Activated CD4-positive, alpha-beta T cell treated with anti-CD3 and anti-CD28 coated beads, Interleukin-2, amount 50 U/mL, for 24 hours (primary cell): ENCODE data around the gene ZFAND6.
"Not testable (repeated sequence)": the region's sequence is repeated elsewhere in the genome, so short reads cannot be mapped to it uniquely, and the experiment has no call there.

Source experiments
- DNase-seq, 2 donors: peaks; one replicate each; pipeline ENCODE4 v3.0.0-alpha.2; 2020; ENCODE audit warnings: low read depth in 1 of 2, low spot score in 1 of 2

Gene ZFAND6

DNA sequence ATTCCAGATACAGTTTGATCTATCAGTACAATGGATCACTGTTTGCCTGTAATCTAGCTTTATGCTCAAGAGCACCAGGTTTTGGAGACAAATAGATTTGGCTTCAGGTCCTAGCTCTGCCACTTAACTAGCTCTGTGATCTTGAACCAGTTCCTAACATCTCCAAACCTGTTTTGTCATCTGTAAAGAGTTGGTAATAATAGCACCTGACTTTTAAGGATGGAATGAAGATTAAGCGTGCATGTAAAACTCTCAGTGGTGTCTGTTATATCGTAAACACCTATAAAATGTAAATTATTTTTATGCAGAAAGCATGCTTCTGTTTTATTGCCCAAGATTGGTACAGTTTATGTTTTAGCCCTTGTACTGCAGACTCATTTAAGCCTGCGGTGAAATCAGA is 36.5 kb downstream of the ZFAND6 start:
- DNase-seq, result no peak

DNA sequence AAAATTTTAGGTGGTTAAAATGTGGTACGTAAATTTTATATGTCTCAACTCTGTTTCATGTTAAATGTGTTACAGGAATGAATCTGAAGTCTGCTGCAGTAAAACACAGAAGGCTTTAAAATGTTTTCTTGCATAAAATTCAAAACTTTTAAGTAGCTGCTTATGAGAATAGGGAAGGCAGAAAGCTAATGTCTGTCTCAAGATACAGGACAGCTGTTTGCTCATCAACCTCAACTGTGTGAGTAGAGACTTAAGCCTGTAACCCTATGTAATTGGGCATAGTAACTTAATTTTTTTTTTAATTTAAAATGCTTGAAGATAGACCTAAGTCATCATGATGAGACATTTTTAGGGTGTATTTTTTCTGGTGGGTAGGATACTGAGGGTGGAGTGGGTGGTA is 38.9 kb downstream of the ZFAND6 start:
- no peak for DNase-seq

DNA sequence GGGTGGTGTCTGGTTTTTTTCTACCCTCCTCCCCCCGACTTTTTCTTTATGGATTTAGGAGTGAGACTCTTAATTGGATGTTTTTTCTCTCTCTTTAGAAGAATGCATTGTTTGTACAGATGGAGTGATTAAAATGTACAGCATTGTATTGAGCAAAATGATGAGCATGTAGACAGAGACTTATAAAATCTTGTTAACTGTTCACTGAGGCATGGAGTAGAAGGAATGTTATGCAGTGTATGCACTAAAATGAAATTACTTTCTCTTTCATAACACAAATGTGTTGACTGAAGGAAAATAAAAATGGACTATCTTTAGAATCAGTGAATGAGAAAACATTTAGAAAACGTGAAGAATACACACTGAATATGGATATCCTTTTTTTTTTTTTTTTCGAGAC is 39.8 kb downstream of the ZFAND6 start:
- no peak for DNase-seq

DNA sequence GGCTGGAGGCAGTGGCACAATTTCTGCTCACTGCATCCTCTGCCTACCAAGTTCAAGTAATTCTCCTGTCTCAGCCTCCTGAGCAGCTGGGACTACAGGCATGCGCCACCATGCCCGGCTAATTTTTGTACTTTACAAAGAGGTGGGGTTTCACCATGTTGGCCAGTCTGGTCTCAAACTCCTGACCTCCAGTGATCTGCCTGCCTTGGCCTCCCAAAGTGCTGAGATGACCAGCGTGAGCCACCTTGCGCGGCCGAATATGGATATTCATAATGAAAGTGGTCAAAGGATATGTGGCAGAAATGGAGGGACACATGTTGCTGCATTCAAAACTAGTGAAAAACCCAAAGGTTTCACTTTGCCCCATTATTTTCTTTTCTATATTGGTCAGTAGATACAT is 40.2 kb downstream of the ZFAND6 start:
- not testable (repeated sequence) for DNase-seq

DNA sequence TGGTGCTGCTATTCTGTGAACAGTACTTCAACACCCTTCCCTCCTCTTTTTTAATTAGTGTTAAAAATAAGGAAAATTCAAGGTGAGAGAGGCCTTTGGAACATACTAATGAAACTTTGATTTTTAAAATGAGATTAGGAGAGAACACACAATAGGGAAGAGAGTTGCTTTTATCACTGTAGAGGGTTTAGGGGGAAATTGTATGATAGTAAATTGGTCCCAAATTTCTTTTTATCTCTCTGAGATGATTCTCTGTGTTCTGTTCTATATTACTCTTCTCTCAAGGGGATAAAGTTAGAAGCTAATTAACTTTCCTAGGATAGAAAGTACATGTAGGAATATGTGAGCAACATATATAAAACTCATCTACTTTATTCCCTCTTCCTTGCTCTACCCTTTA is 40.8 kb downstream of the ZFAND6 start:
- DNase-seq, result no peak

DNA sequence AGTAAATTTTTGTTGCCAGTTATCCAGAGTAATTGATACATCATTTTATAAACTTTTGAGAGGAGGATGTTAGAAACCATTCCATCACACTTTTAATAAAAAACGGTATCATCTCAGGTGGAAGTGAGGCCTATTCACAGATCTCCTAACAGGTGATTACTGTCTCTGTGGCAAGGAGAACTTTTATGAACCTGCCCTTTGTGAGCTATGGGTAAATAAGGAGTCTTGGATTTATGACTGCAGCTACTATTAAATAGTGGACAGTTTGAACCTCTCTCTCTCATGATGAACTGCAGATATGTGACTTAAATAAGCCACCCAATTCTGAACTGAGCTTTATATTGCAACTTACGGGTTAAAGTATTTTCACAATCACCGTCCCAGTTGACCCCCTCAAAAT is 45.7 kb downstream of the ZFAND6 start:
- no peak for DNase-seq

DNA sequence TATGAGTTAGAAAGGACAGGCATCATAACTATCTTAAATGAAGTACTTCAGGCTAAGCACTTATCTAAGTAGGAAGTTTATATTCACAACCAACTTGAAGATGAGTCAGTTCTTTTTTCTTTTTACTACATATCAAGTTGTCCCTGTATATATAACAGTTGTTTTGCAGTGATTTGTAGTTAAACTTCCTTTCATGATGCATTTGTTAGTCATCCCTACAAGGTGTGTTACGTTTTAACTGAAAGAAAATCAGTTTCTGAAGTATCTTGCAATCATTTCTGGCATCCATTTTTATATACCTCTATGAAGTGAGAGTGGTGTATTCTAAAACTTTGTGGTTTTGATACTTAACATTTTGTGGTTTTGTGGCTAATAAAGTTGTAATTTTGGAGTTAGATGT is 46.1 kb downstream of the ZFAND6 start:
- no peak for DNase-seq

DNA sequence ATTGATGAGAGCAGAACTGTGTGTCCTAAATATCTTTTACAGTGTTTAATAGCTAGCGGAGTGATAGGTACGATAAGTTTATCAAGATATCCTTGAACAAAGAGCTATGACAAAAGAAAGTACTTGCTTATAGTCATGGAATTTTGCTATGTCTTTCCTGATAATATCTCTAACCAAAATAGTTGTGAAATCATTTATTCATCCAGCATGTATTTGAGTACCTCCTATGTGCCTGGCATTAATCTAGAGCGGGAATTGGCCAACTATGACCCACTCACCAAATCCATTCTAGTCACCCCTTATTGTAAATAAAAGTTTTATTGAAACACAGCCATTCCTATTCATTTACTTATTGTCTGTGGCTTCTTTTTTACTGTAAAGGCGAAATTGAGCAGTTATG is 46.6 kb downstream of the ZFAND6 start:
- DNase-seq, result no peak

DNA sequence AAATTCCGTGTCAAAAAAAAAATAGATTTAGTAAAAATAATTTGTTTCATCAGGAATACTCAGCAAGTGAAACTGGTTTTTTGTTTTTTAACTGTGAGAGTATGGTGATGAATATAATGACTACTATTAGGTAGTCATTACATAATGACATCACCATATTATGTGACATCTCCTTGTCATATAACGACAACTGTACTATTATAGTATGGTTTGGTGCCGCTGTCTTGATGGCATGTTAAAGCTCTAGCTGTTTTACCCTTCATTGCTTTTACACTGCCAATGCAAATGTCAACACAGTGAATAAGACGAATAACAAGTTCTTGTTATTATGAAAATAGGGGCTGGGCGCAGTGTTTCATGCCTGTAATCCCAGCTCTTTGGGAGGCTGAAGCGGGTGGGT is 47.7 kb downstream of the ZFAND6 start:
- no peak for DNase-seq

DNA sequence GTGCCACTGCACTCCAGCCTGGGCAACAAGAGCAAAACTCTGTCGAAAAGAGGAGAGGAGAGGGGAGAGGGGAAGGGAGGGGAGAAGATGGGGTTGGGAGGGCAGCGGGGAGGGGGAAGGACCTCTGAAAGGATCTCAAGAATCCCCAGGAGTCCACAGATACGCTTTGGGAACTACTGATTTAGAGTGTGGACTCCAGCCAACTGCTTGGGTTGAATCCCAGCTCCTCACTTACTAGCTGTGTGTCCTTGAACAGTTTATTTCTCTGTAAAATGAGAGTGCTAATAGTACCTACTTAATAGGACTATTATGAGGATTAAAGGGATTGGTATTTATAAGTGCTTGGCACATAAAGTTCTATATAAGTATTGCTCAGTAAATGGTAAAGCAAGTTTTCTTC is 48.3 kb downstream of the ZFAND6 start:
- no peak for DNase-seq

DNA sequence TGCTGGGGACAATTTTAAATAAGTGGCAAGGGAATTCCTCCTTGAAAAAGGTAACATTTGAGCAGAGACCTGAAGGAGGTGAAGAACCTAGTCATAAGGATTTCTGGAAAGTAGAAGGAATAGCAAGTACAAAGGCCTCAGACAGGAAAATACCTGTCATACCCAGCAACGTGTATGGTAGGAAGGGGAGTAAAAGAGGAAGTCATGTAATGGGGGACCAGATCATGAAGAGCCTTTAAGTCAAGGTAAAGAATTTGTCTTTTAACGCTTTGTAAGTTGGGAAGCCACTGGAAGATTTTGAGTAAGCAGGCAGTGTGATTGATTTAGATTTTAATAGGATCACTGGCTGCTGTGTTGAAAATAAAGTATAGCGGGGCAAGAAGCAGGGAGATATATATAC is 49.9 kb downstream of the ZFAND6 start:
- no peak for DNase-seq

DNA sequence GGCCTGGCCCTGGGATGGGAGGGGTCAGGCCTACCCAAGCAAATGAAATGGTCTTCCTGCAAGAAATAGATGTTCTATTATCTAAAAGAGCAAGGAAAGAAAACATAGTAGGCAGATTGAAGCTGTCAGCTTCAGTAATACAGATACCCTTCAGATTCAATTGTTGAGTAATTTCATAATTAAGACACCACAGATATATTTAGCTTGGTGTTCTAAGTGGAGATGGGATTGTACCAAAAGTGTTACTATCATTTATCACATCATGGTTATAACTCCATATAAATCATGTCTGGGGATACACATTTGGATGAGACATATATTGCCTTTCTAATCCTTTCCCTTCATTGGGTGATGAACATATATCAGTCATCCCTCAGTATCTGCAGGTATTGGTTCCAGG is 51.4 kb downstream of the ZFAND6 start:
- DNase-seq, result no peak

DNA sequence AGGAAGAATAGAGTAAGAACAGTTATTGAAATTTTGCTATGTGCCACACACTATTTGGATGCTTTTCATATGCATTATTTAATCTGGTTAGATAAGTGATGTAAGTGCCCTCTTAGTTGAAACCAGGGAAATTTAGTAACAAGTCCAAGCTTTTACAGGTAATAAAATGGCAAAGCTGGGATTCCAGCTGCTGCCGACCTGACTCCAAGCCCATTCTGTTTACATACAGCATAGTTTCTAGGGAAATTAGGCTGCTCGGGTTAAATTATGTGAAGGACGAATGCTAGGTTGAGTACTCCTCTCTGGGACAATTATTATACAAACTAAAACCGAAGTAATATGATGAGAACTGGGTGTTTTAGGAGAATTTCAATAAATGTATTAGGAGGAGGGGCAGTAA is 54.6 kb downstream of the ZFAND6 start:
- no peak for DNase-seq

DNA sequence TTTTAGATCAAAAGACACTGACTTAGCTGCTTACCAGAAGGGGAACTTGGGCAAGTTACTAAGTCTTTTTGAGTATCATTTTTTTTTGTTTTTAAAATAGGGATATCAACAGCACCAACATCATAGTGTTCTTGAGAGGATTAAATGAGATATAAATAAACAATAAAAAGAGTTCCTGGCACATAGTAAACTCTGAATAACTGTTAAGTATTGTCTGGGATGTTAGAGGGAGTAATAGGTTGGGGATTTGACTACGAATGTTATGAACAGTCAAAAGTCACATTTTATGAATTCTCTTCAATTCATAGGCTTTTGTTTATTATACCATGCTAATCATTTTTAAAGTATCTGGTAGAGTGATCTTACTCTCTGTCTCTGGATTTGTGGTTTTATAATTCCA is 55.5 kb downstream of the ZFAND6 start:
- no peak for DNase-seq

DNA sequence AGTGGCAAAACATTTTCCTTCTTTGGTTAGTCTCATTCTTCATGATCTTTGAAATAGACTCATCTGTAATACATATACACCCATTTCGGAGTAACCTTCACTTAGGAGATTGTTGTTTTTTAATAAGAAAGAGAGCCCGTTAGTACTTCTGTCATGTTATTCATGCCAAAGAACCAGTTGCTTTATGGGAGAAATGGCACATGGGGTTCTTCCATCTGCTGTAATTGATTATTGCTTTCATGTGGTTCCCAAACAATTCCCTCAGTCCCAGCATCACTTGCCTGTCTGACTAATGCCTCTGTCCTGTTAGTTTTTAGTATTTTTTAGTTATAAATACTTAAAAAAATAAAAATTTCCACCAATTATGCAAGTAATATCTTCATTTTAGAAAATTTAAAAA is 59.5 kb downstream of the ZFAND6 start:
- no peak for DNase-seq

DNA sequence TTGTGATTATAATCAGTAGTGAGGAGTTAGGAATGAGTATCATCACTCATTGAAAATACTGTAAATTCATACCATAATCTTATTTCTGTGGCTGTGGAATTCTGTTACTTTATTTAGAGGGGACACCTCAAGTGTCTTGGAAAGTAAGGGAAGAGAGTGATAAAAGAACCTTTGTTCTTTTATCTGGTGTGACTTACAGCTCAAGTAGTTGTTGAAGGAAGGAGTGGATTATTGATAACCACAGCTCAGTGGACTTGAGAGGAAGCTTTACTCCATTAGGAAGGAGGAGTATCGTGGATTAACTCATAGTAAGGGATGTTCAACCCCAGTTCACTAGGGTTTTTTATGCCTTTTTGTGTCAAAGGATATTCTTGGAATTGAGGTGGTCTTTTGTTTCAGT is 61.2 kb downstream of the ZFAND6 start:
- DNase-seq, result no peak

DNA sequence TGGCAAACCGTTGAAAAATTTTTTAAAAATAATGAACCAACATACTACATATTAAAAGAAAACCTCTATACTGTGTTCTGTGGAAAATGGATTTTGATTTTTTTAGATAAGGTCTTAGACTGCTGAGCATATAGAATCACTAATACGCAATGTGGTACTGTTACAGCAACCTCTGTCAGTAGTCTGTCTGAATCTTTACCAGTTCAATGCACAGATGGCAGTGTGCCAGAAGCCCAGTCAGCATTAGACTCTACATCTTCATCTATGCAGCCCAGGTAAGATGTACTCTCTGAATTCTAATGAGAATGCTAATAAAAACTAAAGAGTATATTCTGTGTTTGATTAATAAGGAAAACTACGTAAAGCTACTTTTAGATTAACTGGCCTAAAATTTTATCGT is 62.1 kb downstream of the ZFAND6 start:
- no peak for DNase-seq

DNA sequence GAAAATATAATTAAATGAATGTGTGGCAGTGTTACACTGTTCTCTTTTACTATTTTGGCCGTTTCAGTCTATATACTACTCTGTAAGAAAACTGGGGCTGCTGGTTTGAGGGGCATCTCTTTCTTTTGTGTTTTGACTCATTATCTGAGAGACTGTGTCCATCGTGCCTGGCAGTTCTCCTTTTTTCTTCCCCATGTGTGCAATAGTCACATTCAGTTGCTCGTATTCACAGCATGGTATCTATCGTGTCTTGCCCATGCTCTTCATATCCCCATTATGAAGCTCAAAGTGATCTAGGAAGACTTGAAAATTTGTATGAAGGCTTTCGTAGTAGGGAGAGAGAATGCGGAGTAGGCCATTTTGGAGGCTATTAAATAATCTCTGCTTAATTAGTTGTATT is 63.6 kb downstream of the ZFAND6 start:
- no peak for DNase-seq

DNA sequence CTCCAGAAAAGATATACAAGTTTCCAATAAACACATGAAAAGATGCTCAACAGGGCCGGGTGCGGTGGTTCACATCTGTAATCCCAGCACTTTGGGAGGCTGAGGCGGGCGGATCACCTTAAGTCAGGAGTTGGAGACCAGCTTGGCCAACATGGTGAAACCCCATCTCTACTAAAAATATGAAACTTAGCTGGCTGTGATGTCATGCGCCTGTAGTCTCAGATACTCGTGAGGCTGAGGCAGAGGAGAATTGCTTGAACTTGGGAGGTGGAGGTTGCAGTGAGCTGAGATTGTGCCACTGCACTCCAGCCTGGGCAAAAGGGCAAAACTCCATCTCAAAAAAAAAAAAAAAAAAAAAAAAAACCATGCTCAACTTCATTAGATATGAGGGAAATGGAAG is 67.8 kb downstream of the ZFAND6 start:
- not testable (repeated sequence) for DNase-seq

DNA sequence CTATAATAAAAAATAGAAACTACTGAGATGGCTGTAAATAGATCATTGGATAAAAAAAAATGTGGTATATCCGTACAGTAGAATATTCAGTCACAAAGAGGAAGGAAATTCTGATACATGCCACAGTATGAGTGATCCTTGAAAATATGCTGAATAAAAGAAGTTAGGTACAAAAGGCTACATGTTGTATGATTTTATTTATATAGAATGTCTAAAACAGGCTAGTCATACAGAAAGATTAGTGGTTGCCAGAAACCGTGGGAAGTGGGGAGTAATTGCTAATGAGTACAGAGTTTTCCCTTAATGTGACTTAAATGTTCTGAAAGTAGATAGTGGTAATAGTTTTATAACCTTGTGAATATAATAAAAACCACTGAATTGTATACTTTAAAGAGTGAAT is 68.4 kb downstream of the ZFAND6 start:
- no peak for DNase-seq

DNA sequence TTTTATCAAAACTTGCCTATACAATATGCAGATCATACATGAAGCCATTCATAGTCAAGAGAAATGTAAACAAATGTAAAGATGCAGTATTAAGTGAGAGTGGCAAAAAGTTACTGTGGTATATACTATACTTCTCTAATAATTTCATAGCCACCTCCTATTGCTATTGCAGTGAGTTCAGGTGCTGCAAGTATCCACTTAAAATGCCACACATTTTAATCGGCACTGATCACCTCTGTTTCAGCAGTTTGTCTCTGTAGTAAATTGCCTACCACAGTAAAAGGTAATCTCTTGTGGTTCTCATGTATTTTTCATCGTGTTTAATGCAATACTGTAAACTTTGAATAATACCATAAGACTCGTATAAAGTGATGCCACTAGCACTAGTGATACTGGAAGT is 72.9 kb downstream of the ZFAND6 start:
- DNase-seq, result no peak

DNA sequence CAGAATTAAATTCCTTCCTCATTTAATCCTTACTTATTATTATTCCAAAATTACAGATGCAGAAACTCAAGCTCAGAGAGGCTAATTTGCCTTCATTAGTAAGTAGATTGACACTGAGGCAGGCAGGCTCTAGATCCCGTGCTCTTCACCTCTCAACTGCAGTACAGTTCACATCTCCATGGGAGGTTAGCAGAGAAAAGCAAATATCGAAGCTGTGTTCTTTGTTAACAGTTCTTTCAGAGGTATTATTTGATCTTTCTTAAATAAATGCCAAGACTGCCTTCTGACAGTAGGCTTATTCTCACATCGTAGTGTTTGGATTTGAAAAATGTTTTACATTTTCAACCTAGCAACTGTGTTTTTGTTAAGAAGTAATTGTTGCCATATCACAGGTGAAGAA is 77.4 kb downstream of the ZFAND6 start:
- no peak for DNase-seq

DNA sequence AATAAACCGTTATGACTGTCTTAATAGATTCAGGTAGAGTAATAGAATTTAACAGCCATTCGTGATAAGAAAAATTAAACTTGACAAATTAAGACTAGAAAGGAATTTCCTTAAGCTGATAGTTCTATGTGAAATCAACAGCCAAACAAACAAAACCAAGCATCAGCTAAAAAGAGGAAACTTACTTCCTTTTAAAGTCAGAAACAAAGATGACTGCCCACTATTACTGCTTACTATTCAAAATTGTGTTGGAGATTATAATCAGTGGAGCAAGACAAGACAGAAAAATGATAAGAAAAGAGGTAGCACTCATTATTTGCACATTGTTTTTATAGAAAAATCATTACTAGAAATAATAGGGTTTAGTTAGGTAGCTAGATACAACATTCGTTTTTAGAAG is 79.5 kb downstream of the ZFAND6 start:
- no peak for DNase-seq

DNA sequence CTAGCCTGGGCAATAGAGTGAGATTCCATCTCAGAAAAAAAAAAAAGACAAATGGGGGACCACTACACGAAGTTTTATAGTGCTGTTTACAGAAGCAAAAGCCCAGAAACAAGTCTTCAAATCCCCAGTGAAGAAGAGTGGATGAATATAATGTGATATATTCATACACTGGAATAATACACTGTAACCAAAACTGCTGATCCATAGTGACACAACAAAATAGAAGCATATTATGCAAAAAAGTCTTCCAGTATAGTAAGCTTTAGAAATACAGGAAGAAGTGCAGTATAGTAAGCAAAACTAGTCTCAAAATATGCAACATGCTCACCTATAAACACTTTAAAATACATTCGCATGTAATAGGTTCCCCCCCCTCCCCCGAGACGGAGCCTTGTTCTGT is 81.4 kb downstream of the ZFAND6 start:
- DNase-seq, result no peak
